Keratinocyte (primary cell): ENCODE measurements around the gene LMBR1. TPM values are rescaled to one million over a fixed set of nuclear protein-coding genes. Genes with fewer than 3 reads are reported as not detected.

ENCODE experiments used
- DNase-seq: peaks from one replicate; pipeline ENCODE4 v3.0.0-alpha.2; 2011; ENCODE audit warnings: low read depth, missing footprints, low spot score
- FAIRE-seq: peaks from 2 replicates; lab custom pipeline; 2011; peaks lifted over from hg19 to GRCh38; lab: Jason Lieb, UNC
- H2AFZ ChIP-seq: 2 replicates; pipeline ENCODE4 v1.6.0; 2012; ENCODE audit warnings: low read length, control low read depth, inconsistent platforms; ENCODE audit not compliant: control insufficient read depth
- H3K27ac ChIP-seq: 2 replicates; pipeline ENCODE4 v1.5.1; 2011; ENCODE audit warnings: low read length; ENCODE audit not compliant: control insufficient read depth, insufficient read depth
- H3K27me3 ChIP-seq: 3 replicates; pipeline ENCODE4 v1.6.0; 2011; ENCODE audit warnings: low read length; ENCODE audit not compliant: control insufficient read depth, insufficient read depth; ENCODE audit errors: extremely low read depth
- H3K36me3 ChIP-seq, 2 experiments: 2 replicates in 1 of 2; 3 replicates in 1 of 2; pipeline ENCODE4 v1.5.1; 2011; ENCODE audit warnings: low read length in 2 of 2, mild to moderate bottlenecking in 1 of 2; ENCODE audit not compliant: control insufficient read depth in 2 of 2, insufficient read depth in 2 of 2; ENCODE audit errors: extremely low read depth in 1 of 2
- H3K4me1 ChIP-seq: 3 replicates; pipeline ENCODE4 v1.5.1; 2011; ENCODE audit warnings: low read length; ENCODE audit not compliant: control insufficient read depth, insufficient read depth; ENCODE audit errors: extremely low read depth
- H3K4me2 ChIP-seq: 3 replicates; pipeline ENCODE4 v1.6.0; 2011; ENCODE audit warnings: low read depth, low read length; ENCODE audit not compliant: control insufficient read depth, insufficient read depth; ENCODE audit errors: extremely low read depth
- H3K4me3 ChIP-seq, 3 experiments: fragments of 200-600 bp in 1 of 3; sonication (generic) in 1 of 3; 2 replicates in 2 of 3; 3 replicates in 1 of 3; pipeline ENCODE4 v1.5.1; 2011 to 2016; ENCODE audit warnings: low read length in 3 of 3, mild to moderate bottlenecking in 3 of 3, control low read depth in 2 of 3, inconsistent platforms in 1 of 3, low read depth in 1 of 3, mixed read lengths in 1 of 3, mixed run types in 1 of 3, moderate library complexity in 1 of 3; ENCODE audit not compliant: control insufficient read depth in 2 of 3, insufficient read depth in 2 of 3; ENCODE audit errors: extremely low read depth in 1 of 3
- H3K79me2 ChIP-seq: 2 replicates; pipeline ENCODE4 v1.6.0; 2012; ENCODE audit warnings: low read length; ENCODE audit not compliant: control insufficient read depth, insufficient read depth
- H3K9ac ChIP-seq: 3 replicates; pipeline ENCODE4 v1.6.0; 2011; ENCODE audit warnings: low read length; ENCODE audit not compliant: control insufficient read depth, insufficient read depth; ENCODE audit errors: extremely low read depth
- H3K9me1 ChIP-seq: 3 replicates; pipeline ENCODE4 v1.6.0; 2011; ENCODE audit warnings: low read length; ENCODE audit not compliant: control insufficient read depth, insufficient read depth; ENCODE audit errors: extremely low read depth
- H3K9me3 ChIP-seq: 2 replicates; pipeline ENCODE4 v1.5.1; 2012; ENCODE audit warnings: low read depth, low read length; ENCODE audit not compliant: control insufficient read depth
- H4K20me1 ChIP-seq: 3 replicates; pipeline ENCODE4 v1.6.0; 2011; ENCODE audit warnings: low read length; ENCODE audit not compliant: control insufficient read depth, insufficient read depth; ENCODE audit errors: extremely low read depth
- EZH2 ChIP-seq: IDR thresholded peaks from one replicate; pipeline ENCODE4 v1.6.1; 2012; ENCODE audit warnings: inconsistent platforms, mild to moderate bottlenecking, low read length, moderate library complexity
- dilution Hi-C: fragments of 300-500 bp; cut with MboI; formaldehyde crosslinking; loops from one replicate; pipeline ENCODE4 v1.7.0; 2020; ENCODE audit warnings: low sequenced_read_pairs; ENCODE audit not compliant: extremely low pct_ligation_motif_present
- polyA plus RNA-seq, 5 experiments: library from polyadenylated mRNA; depleted of rRNA in 3 of 5; stranded (reverse) in 3 of 5; stranded (forward) in 1 of 5; unstranded in 1 of 5; fragments of >200 nt; gene quantifications; 1 replicate in 1 of 5; 2 replicates in 3 of 5; 3 replicates in 1 of 5; pipeline versions ENCODE4 v1.2.1 to v1.2.3, GENCODE V29; 2011 to 2012; ENCODE audit warnings: missing spikeins in 2 of 5, low read depth in 1 of 5, low replicate concordance in 1 of 5
- TF ChIP-seq, protein P1 (sequence below), 3 experiments: IDR thresholded peaks in 1 of 3; conservative IDR thresholded peaks in 1 of 3; optimal IDR thresholded peaks in 1 of 3; 2 replicates in 2 of 3; 3 replicates in 1 of 3; pipeline versions ENCODE3 to v1.5.1; 2011; ENCODE audit warnings: low read length in 3 of 3, mild to moderate bottlenecking in 3 of 3, moderate library complexity in 2 of 3, control low read depth in 1 of 3, inconsistent platforms in 1 of 3; ENCODE audit not compliant: insufficient read depth in 2 of 3; ENCODE audit errors: extremely low read depth in 1 of 3

The LMBR1 gene
- polyA plus RNA-seq, 1 donor (not counting 4 experiments of a cell fraction or from before 2014, with no cell fraction given) = 30.2 TPM

DNA sequence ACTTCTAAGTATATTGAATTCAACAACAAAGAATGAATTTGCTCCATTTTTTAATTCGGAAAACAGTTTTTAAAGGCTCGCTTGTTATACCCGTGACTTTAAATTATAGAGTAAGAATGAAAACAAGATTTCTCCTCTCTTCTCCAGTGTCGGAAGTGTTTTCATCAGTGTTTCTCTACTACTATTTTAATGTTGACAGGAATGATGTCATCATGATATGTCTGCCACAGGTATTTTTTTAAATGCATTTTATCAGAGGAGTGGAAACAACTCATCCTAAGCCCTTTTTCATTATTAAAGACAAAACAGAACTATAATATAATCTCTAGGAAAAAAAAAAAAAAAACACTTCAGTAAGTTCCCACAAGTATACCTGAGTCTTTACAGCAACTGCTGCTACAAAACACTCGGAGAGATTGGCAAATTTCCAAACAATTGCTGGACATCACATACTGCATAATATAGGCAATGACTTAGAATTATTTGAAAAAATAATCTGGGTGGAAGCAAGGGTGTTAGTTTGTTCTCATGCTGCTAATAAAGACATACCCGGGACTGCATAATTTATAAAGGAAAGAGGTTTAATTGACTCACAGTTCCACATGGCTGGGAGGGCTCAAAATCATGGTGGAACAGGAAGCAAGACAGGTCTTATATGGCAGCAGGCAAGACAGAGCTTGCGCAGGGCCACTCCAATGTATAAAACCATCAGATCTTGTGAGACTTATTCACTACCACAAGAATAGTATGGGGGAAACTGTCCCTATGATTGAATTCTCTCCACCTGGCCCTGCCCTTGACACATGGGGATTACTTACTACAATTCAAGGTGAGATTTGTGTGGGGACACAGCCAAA, 257.2 kb downstream of the LMBR1 start:
- H4K20me1 ChIP-seq = no peaks in the 10 kb centered on the region
- no peaks in the 10 kb centered on the region for H3K27me3 ChIP-seq
- no peaks in the 10 kb centered on the region for H3K4me1 ChIP-seq
- H2AFZ ChIP-seq = no peak overlapping the region
- no peak overlapping the region for H3K9ac ChIP-seq
- TF ChIP-seq, protein P1, sequence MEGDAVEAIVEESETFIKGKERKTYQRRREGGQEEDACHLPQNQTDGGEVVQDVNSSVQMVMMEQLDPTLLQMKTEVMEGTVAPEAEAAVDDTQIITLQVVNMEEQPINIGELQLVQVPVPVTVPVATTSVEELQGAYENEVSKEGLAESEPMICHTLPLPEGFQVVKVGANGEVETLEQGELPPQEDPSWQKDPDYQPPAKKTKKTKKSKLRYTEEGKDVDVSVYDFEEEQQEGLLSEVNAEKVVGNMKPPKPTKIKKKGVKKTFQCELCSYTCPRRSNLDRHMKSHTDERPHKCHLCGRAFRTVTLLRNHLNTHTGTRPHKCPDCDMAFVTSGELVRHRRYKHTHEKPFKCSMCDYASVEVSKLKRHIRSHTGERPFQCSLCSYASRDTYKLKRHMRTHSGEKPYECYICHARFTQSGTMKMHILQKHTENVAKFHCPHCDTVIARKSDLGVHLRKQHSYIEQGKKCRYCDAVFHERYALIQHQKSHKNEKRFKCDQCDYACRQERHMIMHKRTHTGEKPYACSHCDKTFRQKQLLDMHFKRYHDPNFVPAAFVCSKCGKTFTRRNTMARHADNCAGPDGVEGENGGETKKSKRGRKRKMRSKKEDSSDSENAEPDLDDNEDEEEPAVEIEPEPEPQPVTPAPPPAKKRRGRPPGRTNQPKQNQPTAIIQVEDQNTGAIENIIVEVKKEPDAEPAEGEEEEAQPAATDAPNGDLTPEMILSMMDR (optimal IDR thresholded peaks at IDR 0.05 in 1 of 3, IDR thresholded peaks at IDR 0.05 in 1 of 3, conservative IDR thresholded peaks at IDR 0.05 in 1 of 3; ENCODE audit: extremely low read depth in 1 of 3, insufficient read depth in 2 of 3, low read length in 3 of 3) = no peak
- no peak for TF ChIP-seq EZH2
- no peak overlapping the region for H3K4me2 ChIP-seq
- no peaks in the 10 kb centered on the region for H3K9me1 ChIP-seq
- FAIRE-seq (no peak), DNase-seq (no peak)
- no peaks in the 10 kb centered on the region for H3K9me3 ChIP-seq
- dilution Hi-C loops = no loop called here
- no peaks in the 10 kb centered on the region for H3K36me3 ChIP-seq
- no peaks in the 10 kb centered on the region for H3K79me2 ChIP-seq
- no peak overlapping the region for H3K27ac ChIP-seq
- no peak overlapping the region for H3K4me3 ChIP-seq

DNA sequence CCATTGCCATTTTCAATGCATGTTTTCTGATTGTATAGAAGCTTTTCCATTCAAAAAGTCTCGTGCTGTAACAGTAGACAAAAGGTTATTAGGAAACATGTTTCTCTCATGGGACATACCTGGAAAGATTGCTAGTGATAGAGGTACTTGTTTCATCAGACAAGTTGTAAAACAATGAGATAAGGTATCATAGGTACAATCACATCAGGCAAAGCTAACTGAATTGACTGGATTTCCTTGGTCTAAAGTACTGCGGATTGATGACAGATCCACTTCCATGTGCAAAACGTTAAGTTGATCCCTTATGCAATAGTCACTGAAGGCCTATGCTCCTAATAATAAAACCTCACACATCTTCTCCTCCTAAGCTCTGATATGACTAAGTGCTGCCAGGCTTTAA, 258.9 kb downstream of the LMBR1 start:
- Histone ChIP-seq H3K9me1 (no peaks in the 10 kb centered on the region), H3K36me3 (no peaks in the 10 kb centered on the region), H3K79me2 (no peaks in the 10 kb centered on the region), H3K4me3 (no peak overlapping the region), H3K27ac (no peak overlapping the region), H3K9me3 (no peaks in the 10 kb centered on the region), H3K4me1 (no peaks in the 10 kb centered on the region), H2AFZ (no peak overlapping the region), H3K9ac (no peak overlapping the region), H3K4me2 (no peak overlapping the region), H4K20me1 (no peaks in the 10 kb centered on the region), H3K27me3 (no peaks in the 10 kb centered on the region)
- TF ChIP-seq, protein P1 (optimal IDR thresholded peaks at IDR 0.05 in 1 of 3, IDR thresholded peaks at IDR 0.05 in 1 of 3, conservative IDR thresholded peaks at IDR 0.05 in 1 of 3; ENCODE audit: extremely low read depth in 1 of 3, insufficient read depth in 2 of 3, low read length in 3 of 3) = no peak
- no peak for TF ChIP-seq EZH2
- dilution Hi-C loops = no loop called here
- DNase-seq (no peak), FAIRE-seq (no peak)
